Endothelial cell (in vitro differentiated cells): ENCODE results near the gene CPN2. TPM values are rescaled to one million over a fixed set of nuclear protein-coding genes. Genes with fewer than 3 reads are reported as not detected.
A peak's percentile ranks its signal among the peaks of the same experiment; 100 is the strongest.

Experiments
- DNase-seq: peaks from one replicate; pipeline ENCODE4 v3.0.0; 2021; ENCODE audit warnings: low spot score
- H3K27ac Mint-ChIP-seq: one replicate; pipeline ENCODE4 v1.8.0; 2021; ENCODE audit warnings: mixed read lengths, inconsistent platforms; ENCODE audit not compliant: unreplicated experiment
- H3K27me3 Mint-ChIP-seq: one replicate; pipeline ENCODE4 v1.8.0; 2021; ENCODE audit warnings: mild to moderate bottlenecking, moderate library complexity, mixed read lengths, inconsistent platforms; ENCODE audit not compliant: unreplicated experiment
- H3K36me3 Mint-ChIP-seq: one replicate; pipeline ENCODE4 v1.8.0; 2021; ENCODE audit warnings: mild to moderate bottlenecking, low read depth, mixed read lengths, inconsistent platforms; ENCODE audit not compliant: unreplicated experiment
- H3K4me1 Mint-ChIP-seq: one replicate; pipeline ENCODE4 v1.8.0; 2021; ENCODE audit warnings: mild to moderate bottlenecking, mixed read lengths, inconsistent platforms; ENCODE audit not compliant: unreplicated experiment
- H3K4me3 Mint-ChIP-seq: one replicate; pipeline ENCODE4 v1.8.0; 2021; ENCODE audit warnings: mild to moderate bottlenecking, mixed read lengths, inconsistent platforms; ENCODE audit not compliant: unreplicated experiment
- H3K9me3 Mint-ChIP-seq: one replicate; pipeline ENCODE4 v1.8.0; 2021; ENCODE audit warnings: mixed read lengths, inconsistent platforms; ENCODE audit not compliant: unreplicated experiment
- CTCF ChIP-seq: fragments of 200-600 bp; sonication (generic); IDR thresholded peaks from one replicate; pipeline ENCODE4 v1.5.0; 2021; ENCODE audit warnings: antibody characterized with exemption; ENCODE audit not compliant: unreplicated experiment
- total RNA-seq: library from RNA; stranded (reverse); fragmentation: NEBNext Ultra II Directional; extraction: Animal tissue kit (Norgen Biotek cat#: 25700); gene quantifications from one replicate; pipeline ENCODE4 v1.2.1, GENCODE V29; 2021; ENCODE audit not compliant: unreplicated experiment

Gene CPN2
- total RNA-seq, 1 donor from 2014 or later: not detected

GRCh38 chr3:194314388-194315068, 36.6 kb downstream of the CPN2 start:
- no peak for TF ChIP-seq CTCF

GRCh38 chr3:194313560-194314387, 37.4 kb downstream of the CPN2 start:
- no peak for DNase-seq
- peaks cover under 1% of the 10 kb centered on the region for H3K9me3 Mint-ChIP-seq

More at GRCh38 chr3:194314388-194315068, 36.6 kb downstream of the CPN2 start:
- peaks cover 8% of the 10 kb centered on the region for H3K9me3 Mint-ChIP-seq
- no peak overlapping the region for H3K4me3 Mint-ChIP-seq
- H3K27ac Mint-ChIP-seq: peak overlapping the region; percentile 76
- DNase-seq: no peak
- H3K36me3 Mint-ChIP-seq: peaks cover 13% of the 10 kb centered on the region
- H3K27me3 Mint-ChIP-seq: peaks cover 16% of the 10 kb centered on the region
- H3K4me1 Mint-ChIP-seq: peaks cover 36% of the 10 kb centered on the region

GRCh38 chr3:194312743-194313281, 38.3 kb downstream of the CPN2 start:
- Mint-ChIP-seq H3K4me1 (peaks cover 49% of the 10 kb centered on the region), H3K36me3 (peaks cover 5% of the 10 kb centered on the region), H3K27me3 (peaks cover 18% of the 10 kb centered on the region), H3K9me3 (no peaks in the 10 kb centered on the region), H3K4me3 (no peak overlapping the region), H3K27ac (no peak overlapping the region)
- no peak for TF ChIP-seq CTCF
- no peak for DNase-seq

More at GRCh38 chr3:194313560-194314387, 37.4 kb downstream of the CPN2 start:
- H3K27ac Mint-ChIP-seq: no peak overlapping the region
- no peak for TF ChIP-seq CTCF
- no peak overlapping the region for H3K4me3 Mint-ChIP-seq
- H3K4me1 Mint-ChIP-seq: peaks cover 42% of the 10 kb centered on the region
- H3K36me3 Mint-ChIP-seq: peaks cover 6% of the 10 kb centered on the region
- peaks cover 18% of the 10 kb centered on the region for H3K27me3 Mint-ChIP-seq

- Mint-ChIP-seq H3K36me3 (no peaks in the 10 kb centered on the region), H3K4me3 (no peak overlapping the region), H3K27ac (no peak overlapping the region), H3K9me3 (no peaks in the 10 kb centered on the region), H3K4me1 (peaks cover 55% of the 10 kb centered on the region), H3K27me3 (peaks cover 17% of the 10 kb centered on the region)
- no peak for DNase-seq
- no peak for TF ChIP-seq CTCF
Measured at GRCh38 chr3:194312186-194312742, 38.9 kb downstream of the CPN2 start.
